ENCODE data around the gene NOC2L.
A peak's percentile ranks its signal among the peaks of the same experiment; 100 is the strongest.

Gene NOC2L

DNA sequence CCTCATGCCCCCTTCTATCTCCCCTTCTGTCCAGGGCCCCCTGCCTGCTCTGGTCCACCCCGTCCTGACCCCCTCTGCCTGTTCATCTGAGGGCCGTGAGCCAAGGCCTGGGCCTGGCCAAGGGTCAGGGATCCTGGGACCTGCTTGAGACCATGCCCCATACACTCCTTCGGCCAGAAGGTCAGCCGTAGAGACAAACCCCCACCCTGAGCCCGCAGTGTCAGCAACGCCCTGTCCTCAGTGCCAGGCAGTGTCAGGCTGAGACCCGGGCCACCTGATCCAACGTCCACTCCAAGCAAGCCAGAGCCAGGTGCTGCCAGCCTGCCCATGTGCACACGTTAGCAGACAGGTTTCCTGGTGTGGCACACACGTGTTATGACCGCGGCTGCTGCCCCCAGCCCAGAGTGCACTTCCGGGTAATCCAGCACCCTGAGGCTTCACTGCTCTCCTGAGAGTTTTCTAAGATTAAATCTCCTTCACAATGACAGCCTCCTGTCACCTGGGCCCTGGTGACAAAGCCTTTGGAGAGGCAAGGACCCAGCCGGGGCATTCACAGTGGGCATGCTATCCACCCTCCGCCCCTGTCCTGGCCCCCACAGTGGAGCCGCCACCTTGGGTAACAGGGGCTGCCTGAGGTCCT, 45.4 kb downstream of the NOC2L start:
- DNase-seq = no peak

DNA sequence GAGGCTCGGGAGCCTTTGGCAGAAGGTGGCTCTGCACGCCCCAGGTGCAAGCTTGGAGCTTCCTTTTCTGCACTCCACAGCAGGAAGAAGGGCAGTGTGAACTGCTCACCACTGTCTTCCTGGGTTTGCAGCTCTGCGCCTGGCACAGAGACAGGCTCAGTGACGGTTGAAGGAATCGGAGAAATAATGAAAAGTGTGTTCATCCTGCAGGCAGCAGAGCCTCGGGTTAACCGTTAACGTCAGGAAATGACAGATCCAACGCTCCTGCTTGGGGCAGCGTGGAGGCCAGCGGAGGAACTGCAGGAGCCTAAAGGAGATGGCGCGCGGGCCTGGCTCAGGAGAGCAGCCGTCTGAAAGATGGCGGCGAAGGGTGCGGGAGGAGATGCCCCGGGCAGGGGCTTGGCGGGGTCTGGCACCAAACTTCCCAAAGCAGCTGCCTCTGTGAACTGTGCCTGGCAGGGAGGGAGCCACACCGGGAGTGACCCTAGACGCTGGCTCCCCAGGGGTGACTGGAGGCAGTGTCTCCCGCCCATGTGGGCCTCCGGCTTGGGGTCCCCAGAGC, 46.2 kb downstream of the NOC2L start:
- DNase-seq = no peak

DNA sequence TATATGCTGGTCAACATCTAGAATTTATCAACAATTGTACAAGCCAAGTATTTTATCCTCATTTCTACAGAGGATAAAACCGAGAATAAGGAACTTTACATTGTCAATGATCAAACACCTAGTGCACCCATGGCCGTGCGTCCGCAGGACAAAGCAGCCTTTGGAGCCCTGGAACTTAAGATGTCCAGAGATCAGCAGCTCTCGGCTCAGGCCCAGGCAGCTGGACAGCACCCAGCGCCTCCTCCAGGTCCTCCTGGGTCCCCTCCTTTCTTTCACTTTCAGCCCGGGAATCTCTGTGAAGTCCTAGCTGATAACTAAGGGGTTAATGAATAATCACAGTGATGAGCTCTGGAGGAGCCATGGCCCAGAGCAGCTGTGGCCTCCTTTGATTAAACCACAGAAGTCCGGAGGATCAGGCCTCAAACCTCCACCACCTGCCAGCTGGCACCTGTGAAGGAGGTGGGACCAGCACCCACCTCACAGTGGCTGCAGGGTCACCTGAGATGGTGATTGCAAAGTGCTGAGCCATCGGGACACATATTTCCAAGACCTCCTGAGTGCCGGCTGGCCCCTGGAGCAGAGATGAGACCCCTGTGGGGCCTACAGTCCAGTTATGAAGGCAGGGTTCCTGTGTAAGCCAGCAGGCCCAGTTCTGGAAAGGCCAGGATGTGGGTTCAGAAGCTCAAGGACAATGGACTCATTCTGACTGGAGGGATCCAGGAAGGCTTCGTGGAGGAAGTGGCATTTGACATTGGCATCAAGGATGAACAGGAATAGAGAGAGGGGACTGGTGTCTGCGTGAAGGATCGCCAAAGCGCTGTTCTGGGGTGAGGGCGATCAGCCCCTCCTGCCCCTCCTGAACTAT, 46.9 kb downstream of the NOC2L start:
- DNase-seq = no peak

DNA sequence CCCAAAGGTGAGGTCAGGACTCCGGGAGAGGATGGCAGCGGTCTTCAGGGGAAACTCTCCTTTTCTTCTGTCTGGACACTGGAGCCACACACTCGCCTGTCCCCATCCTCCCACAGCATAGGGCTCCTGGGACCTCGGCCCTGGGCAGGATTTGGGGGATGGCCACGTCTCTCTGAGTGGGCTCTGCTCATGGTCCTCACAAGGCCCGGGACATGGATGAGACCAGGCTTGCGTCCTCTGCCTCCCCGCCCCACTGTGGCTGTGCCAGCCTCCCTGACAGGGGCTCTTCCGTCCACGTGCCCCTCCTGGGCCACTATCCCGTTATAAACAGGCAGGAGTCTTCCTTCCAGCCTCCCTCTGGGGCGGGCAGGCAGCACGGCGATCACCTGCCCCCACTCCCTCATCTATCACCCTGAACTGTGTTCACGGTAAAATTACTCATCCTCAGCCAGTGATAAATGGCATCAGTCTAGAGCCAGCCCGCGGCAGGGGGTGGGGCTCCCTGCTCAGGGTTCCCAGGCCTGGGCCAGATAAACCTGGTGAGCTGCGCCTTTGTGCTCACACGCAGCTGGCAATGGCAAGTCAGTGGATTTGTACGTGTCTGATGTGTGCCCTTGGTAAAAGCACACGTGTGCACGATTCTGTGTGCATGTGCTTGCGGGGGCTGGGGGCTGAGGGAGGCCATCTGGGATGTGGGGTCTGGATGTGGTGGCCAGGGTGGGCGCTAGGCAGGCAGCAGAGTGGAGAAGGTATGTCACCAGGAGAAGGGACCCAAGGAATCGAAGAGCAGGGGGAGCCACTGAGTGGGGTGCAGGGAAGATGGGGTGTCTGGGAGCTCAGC, 48.0 kb downstream of the NOC2L start:
- DNase-seq = peak; percentile 56

DNA sequence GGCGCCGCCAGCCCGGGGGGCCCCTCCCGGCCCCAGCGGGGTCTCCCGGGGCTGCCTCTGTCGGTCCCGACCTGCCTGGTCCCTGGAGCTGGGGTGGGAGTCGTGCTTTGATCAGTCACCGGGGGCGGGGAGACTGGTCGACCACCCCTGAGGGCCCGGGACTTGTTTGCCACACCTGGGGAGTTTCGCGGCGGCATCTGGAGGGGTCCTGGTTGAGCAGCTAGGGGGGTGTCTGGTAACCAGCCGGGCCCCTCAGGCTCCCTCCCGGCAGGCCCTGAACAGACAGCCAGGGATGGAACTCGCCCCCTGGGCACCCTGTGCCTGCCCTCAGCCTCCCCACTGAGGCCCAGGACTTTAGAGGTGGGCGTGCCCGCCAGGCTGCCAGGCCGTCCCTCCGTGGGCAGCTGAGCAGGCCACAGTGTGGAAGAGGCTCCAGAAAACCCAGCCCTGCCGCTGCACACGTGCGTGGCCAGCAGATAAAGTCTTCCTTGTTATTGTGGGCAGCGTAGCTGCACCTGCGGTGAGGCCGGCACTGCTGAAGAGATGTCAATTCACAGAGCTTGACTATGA, 48.7 kb downstream of the NOC2L start:
- no peak for DNase-seq

DNA sequence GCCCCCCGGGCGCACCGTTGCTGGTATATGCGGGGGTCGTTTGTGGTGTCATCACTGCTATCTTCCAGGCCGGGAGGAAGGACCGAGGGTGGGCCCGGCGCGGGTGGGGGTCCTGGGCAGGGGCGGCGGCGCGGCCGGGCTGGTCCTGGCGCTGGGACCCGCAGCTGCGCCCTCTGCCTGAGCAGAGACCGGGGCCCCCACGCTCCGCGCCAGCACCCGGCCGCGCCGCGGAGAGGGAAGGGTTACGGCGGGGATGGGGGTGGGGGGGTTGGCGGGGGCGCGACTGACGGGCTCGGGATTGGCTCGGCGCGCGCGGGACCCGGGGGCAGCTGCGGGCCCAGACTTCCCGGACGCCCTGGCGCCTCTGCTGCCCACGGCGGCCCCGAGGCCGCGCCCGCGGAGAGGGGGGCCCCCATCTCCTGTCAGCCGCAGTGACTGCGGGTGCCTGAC, 49.2 kb downstream of the NOC2L start:
- DNase-seq = no peak

DNA sequence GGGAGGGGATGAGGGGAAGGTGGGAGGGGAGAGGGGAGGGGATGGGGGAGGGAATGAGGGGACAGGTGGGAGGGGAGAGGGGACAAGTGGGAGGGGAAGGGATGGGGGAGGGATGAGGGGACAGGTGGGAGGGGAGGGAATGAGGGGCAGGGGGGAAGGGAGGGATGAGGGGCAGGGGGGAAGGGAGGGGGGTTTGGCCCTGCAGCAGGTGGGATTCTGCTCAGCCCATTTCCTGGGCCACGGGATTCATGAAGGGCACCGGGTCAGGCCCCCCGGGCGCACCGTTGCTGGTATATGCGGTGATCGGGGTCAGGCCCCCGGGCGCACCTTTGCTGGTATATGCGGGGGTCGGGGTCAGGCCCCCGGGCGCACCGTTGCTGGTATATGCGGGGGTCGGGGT, 50.4 kb downstream of the NOC2L start:
- no peak for DNase-seq

DNA sequence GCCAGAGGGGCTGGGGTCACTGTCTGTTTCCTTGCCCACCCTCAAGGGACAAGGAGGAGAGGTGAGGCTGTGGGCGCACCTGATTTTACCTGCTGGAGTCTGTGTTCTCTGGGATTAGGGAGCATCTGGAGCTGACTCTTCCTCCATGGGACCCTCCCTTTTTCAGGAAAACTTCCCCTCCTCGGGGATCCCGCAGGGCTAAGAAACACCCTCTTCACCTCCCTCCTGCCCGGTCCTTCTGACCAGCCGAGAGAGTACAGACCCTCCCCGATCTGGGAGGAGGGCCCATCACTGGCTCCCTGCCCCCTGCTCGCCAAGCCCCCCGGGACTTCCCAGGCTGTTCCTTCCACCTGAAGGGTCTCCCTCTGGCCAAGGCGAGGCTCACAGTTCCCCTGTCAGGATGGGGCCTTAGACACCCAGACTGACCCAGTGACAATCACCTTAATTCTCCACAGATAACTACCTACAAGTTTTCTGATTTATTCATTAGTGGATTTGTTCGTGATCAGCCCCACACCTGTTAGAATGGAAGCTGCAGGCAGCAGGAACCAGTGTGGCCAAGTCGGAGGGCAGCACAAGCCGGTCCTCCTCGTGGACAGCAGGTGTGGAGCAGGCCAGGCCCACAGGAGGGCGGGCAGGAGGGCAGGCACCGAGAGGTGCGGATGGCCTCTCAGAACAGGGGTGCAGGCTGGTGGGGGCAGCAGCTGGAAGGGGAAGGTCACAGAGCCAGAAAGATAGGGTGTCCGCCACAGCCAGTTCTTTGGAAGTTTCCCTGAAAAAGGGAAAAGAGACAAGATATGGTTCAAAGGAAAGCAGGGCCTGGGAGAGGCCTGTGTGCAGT, 51.2 kb downstream of the NOC2L start:
- no peak for DNase-seq

DNA sequence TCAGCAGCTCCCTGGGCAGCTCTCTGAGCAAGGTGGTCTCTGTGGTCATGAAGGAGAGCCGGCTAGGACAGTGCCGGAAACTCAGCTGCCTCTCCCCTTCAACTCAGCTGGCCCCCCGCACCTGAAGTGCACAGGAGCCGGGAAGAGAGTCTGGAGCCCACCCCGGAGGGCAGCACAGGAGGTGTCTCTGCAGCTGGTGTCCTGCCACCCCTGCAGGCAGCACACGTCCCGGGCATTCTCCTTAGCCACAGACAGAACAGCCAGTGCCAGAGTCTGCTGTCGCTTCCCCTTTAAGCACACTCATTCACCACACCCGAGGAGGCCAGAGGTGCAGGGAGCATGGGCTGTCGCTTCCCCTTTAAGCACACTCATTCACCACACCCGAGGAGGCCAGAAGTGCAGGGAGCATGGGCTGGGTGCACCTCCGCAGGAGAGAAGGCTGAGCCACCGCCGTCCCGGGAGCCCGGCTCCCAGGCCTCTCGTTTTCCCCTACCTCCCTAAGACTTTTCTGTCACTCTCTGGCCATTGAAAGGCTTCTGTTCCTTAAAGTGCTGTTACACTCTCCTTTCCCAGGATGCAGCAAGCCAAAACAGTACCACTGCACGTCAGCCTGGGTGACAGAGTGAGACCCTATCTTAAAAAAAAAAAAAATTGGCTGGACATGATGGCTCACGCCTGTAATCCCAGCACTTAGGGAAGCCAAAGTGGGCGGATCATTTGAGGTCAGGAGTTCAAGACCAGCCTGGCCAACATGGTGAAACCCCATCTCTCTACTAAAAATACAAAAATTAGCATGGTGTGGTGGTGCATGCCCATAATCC, 52.2 kb downstream of the NOC2L start:
- no peak for DNase-seq

DNA sequence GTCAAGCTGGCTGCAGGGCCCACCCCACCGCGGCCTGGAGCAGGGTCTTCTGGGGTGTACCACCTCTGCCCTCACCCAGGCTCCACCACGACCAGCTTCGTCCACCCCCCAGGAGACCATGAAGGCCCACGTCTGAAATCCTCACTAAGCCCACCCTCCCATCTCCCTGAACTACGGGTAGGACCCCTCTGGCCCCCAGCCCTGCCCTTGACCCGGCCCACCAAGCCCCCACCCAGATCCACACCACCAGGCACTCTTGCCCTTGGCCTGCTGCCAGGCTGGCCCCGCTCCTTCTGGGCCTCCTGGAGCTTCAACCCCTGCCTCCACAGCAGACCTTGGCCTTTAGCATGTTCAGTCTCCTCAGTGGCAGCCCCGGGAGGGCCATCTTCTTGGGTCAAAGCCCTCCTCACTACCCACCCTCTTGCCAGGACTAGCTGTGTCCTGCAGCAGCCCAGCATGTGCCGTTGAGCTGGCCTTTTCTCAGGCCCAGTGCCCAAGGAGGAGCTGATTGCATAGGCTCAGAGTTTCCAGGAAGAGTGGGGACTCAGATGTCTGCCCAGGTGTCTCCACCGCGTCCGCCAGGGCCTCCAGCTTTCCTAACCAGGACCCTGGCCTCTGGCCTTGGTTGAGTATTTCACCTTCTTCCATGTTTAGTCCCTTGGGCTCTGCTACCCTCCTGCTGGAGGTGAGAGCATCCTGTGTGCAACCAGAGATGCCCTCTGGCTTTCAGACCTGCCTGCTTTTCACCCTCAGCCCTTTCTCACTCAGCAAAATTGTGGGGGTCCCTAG, 53.1 kb downstream of the NOC2L start:
- DNase-seq = no peak

DNA sequence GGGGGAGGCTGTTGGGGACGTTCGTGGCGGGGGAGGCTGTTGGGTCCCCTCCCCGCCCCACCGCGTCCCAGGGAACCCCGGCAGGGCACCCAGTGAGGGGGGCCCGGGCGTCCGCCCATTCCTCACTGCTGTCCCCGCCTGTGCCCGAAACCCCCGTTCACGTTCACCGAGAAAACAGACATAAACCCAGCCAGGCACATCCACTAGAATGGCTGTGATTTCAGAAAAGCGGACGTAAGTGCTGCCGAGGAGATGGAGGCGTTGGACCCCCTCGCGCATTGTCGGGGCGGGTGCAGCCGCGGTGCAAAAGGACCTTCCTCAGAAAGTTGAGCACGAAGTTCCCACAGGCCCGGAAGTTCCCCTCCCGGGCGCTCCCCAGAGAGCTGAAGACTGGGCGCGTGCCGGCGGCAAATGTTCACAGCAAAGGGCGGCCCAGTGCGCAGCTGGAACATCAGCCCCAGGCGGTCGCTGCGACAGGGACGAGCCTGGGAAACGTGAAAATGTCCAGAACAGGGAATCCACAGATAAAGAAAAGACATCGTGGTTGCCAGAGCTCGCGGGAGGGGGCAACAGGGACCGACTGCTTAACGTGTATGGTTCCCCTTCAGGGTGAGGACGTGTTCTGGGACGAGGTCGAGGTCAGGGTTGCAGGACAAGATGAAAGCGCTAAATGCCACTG, 53.8 kb downstream of the NOC2L start:
- no peak for DNase-seq

DNA sequence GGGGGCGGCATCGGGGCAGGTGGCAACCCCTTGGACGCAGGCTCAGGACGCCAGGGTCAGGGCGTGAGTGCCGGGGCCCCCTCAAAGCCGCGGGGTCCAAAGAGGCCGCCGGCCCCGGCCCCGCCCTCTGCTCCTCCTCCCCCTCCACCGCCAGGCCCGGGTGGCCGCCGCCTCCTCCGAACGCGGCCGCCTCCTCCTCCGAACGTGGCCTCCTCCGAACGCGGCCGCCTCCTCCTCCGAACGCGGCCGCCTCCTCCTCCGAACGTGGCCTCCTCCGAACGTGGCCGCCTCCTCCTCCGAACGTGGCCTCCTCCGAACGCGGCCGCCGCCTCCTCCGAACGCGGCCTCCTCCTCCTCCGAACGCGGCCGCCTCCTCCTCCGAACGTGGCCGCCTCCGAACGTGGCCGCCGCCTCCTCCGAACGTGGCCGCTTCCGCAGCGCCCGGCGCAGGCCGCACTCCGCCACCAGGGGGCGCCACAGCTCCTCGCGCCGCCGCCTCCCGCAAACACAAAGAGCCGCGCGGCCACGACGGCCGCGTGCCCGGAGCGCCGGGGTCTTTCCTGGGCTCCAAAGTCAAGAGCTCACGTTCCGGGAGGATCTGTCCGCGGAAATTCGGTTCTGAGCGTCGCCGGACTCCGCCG, 54.6 kb downstream of the NOC2L start:
- DNase-seq = peak; percentile 51

DNA sequence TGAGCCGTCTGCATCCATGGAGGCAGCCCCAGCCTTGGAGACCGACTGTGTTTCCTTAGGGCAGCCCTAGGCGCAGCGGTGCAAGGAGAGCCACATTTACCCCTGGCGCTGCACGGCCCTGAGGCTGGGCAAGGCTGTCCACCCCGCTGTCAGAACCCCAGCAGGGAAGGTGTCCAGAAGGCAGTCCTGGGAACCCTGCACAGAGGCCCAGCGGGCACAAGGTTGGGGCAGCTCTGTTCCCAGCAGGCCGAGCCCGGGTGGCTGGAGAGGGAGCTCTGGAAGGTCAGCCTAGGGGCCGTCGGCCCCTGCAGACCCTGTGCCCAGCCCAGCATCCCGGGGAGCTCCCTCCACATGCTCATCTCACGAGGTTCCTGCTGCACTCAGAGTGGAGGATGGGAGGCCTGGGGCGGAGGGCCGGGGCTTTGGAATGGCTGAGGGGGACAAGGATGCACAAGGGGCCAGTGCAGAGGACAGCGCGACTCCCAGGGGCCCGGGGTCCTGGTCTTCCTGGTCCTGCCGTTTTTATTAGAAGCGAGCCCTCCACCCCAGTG, 55.3 kb downstream of the NOC2L start:
- DNase-seq = no peak

DNA sequence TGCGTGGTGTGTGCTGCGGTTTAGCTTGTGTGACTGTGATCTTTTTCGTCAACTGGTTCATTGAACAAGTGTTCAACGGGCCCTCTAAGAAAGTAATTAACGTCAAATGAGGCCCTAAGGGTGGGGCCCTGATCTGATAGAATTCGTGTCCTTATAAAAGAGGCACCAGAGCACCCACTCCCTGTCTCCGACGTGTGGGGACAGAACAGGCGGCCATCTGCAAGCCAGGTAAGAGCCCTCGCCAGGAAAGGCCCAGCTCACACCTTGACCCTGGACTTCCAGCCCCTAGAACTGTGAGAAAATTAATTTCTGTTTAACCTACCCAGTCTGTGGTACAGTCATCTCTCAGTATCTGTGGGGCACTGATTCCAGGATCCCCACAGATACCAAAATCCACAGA, 55.8 kb downstream of the NOC2L start:
- no peak for DNase-seq

DNA sequence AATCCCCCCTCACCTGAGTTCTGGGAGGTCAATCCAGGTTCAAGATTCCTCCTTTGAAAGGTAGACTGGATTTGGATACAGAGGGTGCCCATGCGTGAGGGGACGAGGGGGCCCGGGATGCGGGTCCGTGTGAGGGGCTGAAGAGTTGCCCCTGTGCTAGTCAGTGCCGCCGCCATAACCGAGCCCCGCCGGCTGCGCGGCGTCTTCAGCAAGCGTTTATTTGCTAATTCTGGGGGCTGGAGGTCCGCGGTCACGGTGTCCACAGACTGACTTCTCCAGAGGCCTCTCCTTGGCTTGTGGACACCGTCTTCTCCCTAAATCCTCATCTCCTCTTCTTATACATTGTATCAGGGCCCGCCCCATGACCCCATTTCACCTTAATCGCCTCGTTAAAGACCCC, 56.3 kb downstream of the NOC2L start:
- DNase-seq = no peak

DNA sequence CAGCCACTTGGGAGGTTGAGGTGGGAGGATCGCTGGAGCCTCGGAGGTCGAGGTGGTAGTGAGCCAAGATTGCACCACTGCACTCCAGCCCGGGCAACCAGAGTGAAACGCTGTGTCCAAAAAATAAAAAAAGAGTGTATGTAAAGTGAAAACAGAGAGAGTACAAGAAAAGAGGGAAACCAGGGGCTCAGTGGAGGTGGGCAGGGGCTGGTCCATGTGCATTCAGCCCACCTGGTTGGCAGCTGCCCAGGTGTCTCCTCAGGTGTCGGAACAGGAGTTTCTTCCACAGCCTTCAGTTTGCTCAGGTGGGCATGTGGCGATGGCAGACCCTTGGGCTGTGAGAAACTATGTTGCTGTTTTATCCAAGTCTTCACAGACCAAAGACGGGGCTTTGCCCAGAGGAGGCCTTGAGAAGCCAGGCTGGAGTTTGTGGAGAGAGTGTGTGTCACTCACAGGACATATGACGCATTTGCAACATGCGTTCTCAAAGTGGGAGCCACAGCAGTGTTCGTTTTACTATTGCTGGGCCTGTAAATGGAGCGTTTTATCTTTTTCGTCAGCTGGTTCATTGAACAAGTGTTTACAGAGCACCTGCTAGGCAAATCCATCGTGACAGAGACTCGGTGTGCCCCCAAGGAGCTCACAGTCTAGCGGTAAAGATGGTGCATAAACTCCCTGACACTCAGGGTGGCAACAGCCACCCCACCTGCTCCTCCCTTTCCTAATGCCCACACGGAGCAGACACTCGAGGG, 57.8 kb downstream of the NOC2L start:
- no peak for DNase-seq

DNA sequence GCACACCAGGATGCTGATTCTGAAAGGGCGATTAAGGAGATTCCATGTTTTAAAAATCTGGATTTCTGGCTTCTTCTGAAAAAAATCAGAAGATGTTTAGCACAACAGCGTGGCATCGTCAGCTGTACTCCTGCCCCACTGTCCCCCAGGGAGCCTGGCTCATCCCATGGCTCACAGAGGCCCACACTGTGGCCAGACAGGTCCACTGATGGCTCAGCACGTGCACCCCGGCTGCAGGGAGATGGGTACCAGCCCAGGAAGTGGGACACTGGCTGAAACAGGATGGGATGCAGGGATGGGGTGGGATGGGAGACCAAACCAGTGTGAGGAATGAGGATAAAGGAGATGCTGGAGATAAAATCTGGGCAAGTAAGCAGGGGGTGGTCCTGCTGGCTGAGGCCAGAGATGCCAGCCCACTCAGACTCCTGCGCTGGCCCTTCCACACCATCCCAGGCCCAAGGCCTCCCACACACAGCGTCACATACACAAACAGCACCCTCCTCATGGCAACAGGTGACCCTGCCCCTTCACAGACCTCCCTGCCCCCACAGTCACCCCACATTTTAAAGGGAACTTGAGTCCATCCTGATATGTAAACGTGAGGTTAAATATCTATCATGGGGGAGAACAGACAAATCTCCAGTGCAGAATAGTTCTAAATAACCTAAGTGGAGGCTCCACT, 59.3 kb downstream of the NOC2L start:
- no peak for DNase-seq
